Breast epithelium (tissue), 4 donors: Measurements from ENCODE around the gene SEMA6C. TPM values are rescaled to one million over a fixed set of nuclear protein-coding genes. Genes with fewer than 3 reads are reported as not detected.

Source experiments
- DNase-seq, 2 donors: peaks; one replicate each; pipeline ENCODE4 v3.0.0-alpha.2; 2019; ENCODE audit warnings: low spot score in 2 of 2
- H3K27ac ChIP-seq, 2 donors: fragments of 200-600 bp; sonication (generic) in 1 of 2; one replicate each; pipeline ENCODE4 v1.5.1; 2016 to 2019; ENCODE audit warnings: mild to moderate bottlenecking in 1 of 2
- H3K27me3 ChIP-seq, 2 donors: fragments of 200-600 bp; sonication (generic) in 1 of 2; one replicate each; pipeline versions ENCODE4 v1.5.1 to v1.6.0; 2017 to 2019; ENCODE audit warnings: control low read depth in 1 of 2, mild to moderate bottlenecking in 1 of 2
- H3K36me3 ChIP-seq: fragments of 200-600 bp; one replicate; pipeline ENCODE4 v1.5.1; 2019
- H3K4me1 ChIP-seq, 2 donors: fragments of 200-600 bp; sonication (generic); one replicate each; pipeline ENCODE4 v1.5.1; 2016 to 2019; ENCODE audit warnings: control low read depth in 1 of 2
- H3K4me3 ChIP-seq, 3 donors: fragments of 200-600 bp; sonication (generic); 1 replicate in 2 of 3; 2 replicates in 1 of 3; pipeline ENCODE4 v1.5.1; 2016 to 2019; ENCODE audit warnings: mild to moderate bottlenecking in 3 of 3, moderate library complexity in 2 of 3
- H3K9me3 ChIP-seq, 2 donors: fragments of 200-600 bp; sonication (generic) in 1 of 2; one replicate each; pipeline ENCODE4 v1.5.1; 2016 to 2019; ENCODE audit warnings: control low read depth in 1 of 2
- POLR2A ChIP-seq: fragments of 450-650 bp; IDR thresholded peaks from one replicate; pipeline ENCODE4 v1.6.1; 2016; ENCODE audit warnings: antibody characterized with exemption, mild to moderate bottlenecking, moderate library complexity
- POLR2AphosphoS5 ChIP-seq, 3 donors: sonication (generic); formaldehyde crosslinking; IDR thresholded peaks; one replicate each; pipeline ENCODE4 v1.6.1; 2017; ENCODE audit warnings: antibody characterized with exemption in 3 of 3
- intact Hi-C: fragments of 100-400 bp; cut with DNase I; formaldehyde crosslinking; loops from one replicate; pipeline ENCODE4 v1.15.1; 2023; ENCODE audit warnings: low total_unique reads
- total RNA-seq, 3 donors: library from RNA; depleted of rRNA; stranded (reverse); fragments of >200 nt; gene quantifications; one replicate each; pipeline ENCODE4 v1.1.0, GENCODE V29; 2016
- TF ChIP-seq, protein P1 (sequence below), 3 donors: fragments of 450-650 bp; IDR thresholded peaks; one replicate each; pipeline ENCODE4 v1.5.1; 2016 to 2017; ENCODE audit warnings: antibody characterized with exemption in 3 of 3, mild to moderate bottlenecking in 3 of 3, moderate library complexity in 3 of 3

Gene SEMA6C
- total RNA-seq, 3 donors from 2014 or later = 2.9 to 6.4 (median 5.2) TPM

DNA sequence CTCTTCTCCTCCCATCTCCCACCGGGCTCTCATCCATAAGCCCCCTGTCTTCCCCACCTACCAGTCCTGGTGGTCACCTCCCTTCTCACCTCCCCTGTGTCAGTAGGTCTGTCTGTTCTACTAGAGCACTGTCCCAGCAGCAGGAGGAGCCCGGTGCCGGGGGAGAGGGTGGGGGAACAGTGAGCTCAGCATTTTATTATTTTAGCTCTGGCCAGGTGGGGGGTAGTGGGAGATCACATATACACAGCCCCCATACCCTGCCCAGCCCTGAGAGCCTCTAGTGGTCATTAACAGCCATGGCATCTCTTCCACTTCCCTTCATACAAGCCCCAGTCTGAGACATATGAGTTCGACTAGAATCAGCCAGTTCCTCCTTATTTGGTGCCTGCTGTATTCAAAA, 29.4 kb upstream of the SEMA6C start, which contains the start of gene TMOD4:
TSS of gene TMOD4 (minus strand) at position 119 of the 400 bp plus-strand sequence. CDS start 1,106 bp downstream, outside the sequence.
- no peak for DNase-seq
- Histone ChIP-seq H3K27me3 (no peaks in the 10 kb centered on the region), H3K27ac (no peak within 1 kb of the TSS), H3K9me3 (no peaks in the 10 kb centered on the region), H3K36me3 (no peaks in the 10 kb centered on the region), H3K4me1 (no peaks in the 10 kb centered on the region), H3K4me3 (no peak within 1 kb of the TSS)
- intact Hi-C loops = no loop called here
- TF ChIP-seq, protein P1, sequence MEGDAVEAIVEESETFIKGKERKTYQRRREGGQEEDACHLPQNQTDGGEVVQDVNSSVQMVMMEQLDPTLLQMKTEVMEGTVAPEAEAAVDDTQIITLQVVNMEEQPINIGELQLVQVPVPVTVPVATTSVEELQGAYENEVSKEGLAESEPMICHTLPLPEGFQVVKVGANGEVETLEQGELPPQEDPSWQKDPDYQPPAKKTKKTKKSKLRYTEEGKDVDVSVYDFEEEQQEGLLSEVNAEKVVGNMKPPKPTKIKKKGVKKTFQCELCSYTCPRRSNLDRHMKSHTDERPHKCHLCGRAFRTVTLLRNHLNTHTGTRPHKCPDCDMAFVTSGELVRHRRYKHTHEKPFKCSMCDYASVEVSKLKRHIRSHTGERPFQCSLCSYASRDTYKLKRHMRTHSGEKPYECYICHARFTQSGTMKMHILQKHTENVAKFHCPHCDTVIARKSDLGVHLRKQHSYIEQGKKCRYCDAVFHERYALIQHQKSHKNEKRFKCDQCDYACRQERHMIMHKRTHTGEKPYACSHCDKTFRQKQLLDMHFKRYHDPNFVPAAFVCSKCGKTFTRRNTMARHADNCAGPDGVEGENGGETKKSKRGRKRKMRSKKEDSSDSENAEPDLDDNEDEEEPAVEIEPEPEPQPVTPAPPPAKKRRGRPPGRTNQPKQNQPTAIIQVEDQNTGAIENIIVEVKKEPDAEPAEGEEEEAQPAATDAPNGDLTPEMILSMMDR (IDR thresholded peaks at IDR 0.05) = peak in 1 of 3 donors; percentile 13
- no peak for TF ChIP-seq POLR2AphosphoS5 (IDR thresholded peaks at IDR 0.05)
- no peak for TF ChIP-seq POLR2A

DNA sequence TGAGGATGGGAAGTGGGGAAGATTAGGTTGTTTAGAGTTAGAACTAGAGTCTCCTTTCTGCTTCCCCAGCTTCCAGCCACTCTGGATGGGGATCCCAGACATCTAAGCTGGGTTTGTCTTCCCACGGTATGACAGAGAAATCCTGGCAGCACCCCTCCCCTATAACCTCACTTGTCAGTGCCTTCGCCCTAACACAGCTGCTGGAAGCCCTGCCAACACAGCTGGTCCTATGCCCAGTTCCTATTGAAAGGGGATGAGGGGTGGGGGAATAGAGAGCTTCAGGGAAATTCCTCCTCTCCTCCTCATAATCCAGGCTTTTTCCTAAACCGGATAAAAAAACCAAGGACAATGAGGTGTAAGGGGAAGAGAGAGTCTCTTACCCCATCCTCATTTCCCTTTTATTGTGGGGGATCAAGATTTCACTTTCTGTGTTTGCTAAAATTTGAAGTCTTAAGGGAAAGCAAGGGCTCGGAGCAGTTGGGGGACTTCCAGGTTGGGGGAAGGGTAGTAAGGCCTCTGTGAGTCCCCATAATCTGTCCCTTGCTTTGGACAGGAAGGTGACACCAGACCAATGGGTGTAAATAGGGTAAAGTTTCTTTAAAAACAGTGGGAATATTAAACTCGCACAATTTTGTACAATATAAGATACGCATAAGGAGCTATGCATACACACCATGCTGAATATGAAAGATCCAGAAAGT, 28.8 kb upstream of the SEMA6C start:
- intact Hi-C loops = no loop called here
- TF ChIP-seq, protein P1 (IDR thresholded peaks at IDR 0.05) = no peak
- TF ChIP-seq POLR2A (no peak), POLR2AphosphoS5 (IDR thresholded peaks at IDR 0.05) (no peak)
- Histone ChIP-seq H3K27ac (no peak overlapping the region), H3K4me3 (no peak overlapping the region), H3K4me1 (no peaks in the 10 kb centered on the region), H3K9me3 (no peaks in the 10 kb centered on the region), H3K36me3 (no peaks in the 10 kb centered on the region), H3K27me3 (no peaks in the 10 kb centered on the region)
- no peak for DNase-seq

DNA sequence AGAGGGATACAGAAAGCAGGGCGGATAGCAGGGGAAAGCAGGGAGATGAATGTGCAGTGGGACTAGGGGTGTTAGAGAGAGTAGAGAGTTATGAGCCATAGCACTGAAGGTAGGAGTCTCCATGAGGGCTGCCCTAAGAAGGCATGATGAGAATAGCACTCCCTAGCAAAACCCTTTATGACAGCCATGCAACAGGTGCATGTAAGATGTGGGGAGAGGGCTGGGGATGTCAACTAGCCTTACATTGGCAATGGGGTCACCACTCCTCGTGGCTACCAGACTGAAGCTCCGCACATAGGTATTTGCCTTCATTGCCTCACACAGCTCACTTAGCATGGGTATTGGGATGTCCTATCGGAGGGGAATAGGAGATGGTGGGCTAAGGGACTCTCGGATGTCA, 24.8 kb upstream of the SEMA6C start:
- intact Hi-C loops = no loop called here
- Histone ChIP-seq H3K27ac (no peak overlapping the region), H3K36me3 (no peaks in the 10 kb centered on the region), H3K4me3 (no peak overlapping the region), H3K27me3 (no peaks in the 10 kb centered on the region), H3K9me3 (no peaks in the 10 kb centered on the region), H3K4me1 (peaks cover 0 to 9% of the 10 kb centered on the region in 2 donors)
- TF ChIP-seq, protein P1 (IDR thresholded peaks at IDR 0.05) = no peak
- TF ChIP-seq POLR2A (no peak), POLR2AphosphoS5 (IDR thresholded peaks at IDR 0.05) (no peak)
- no peak for DNase-seq

DNA sequence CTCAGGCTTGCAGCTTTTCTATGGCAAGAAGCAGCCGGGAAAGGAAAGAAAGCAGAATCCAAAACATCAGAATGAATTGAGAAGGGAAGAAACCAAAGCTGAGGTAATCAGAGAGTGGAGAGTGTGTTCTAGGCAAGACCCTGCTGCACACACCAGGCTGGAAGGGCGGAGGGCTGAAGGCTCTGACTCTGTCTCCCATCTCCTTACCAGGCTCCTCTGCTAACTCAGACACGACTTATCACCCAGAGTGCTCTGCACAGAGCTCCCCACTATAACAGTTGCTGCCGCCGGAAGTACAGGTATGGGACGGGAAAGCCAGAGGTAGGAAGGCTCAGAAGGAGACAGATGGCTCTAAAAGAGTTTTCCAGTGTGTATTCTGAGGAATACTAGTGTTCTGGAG, 20.7 kb upstream of the SEMA6C start:
- Histone ChIP-seq H3K4me3 (peak overlapping the region; percentile 67 to 82 (median 70)), H3K36me3 (no peaks in the 10 kb centered on the region), H3K9me3 (no peaks in the 10 kb centered on the region), H3K4me1 (peaks cover 4 to 17% of the 10 kb centered on the region in 2 donors), H3K27me3 (no peaks in the 10 kb centered on the region), H3K27ac (no peak overlapping the region)
- intact Hi-C loops = no loop called here
- DNase-seq = no peak
- no peak for TF ChIP-seq POLR2A

DNA sequence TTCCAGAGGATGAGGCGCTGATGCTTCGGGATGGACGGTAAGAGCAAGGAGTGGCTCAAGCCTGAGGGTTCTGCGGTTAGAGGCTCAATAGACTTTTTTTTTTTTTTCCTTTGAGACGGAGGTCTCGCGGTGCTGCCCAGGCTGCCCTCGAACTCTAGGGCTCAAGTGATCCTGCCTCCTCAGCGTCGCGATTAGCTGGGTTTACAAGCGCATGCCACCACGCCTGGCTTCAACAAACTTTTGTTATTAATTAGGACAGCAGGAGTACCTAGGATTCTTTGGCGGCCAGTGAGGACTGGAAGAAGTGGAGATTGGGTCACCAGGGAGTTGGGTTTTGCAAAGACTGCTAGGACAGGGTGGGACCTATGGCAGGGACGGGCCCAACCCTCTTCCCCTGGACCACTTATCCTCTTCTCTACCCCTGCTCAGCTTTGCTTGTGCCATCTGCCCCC, 20.1 kb upstream of the SEMA6C start:
- intact Hi-C loops = no loop called here
- no peak for DNase-seq
- Histone ChIP-seq H3K27me3 (no peaks in the 10 kb centered on the region), H3K4me3 (peak overlapping the region; percentile 67 to 82 (median 70)), H3K4me1 (peaks cover 4 to 17% of the 10 kb centered on the region in 2 donors), H3K36me3 (no peaks in the 10 kb centered on the region), H3K27ac (peak overlapping the region; percentile 67 to 86), H3K9me3 (no peaks in the 10 kb centered on the region)
- no peak for TF ChIP-seq POLR2A
- TF ChIP-seq, protein P1 (IDR thresholded peaks at IDR 0.05) = no peak
- TF ChIP-seq POLR2AphosphoS5 (IDR thresholded peaks at IDR 0.05) = no peak
